HepG2 (cell line): ENCODE data around the gene RTP2. TPM values are rescaled to one million over a fixed set of nuclear protein-coding genes. Genes with fewer than 3 reads are reported as not detected.

Source experiments
- AGO2 ChIP-seq: fragments of 200-400 bp; formaldehyde crosslinking; optimal IDR thresholded peaks from 2 replicates; pipeline ENCODE3; 2017; ENCODE audit warnings: mild to moderate bottlenecking, low read depth, low read length, moderate library complexity
- FOXA3 ChIP-seq: IDR thresholded peaks from 2 replicates; pipeline ENCODE4 v1.6.1; 2016; ENCODE audit warnings: missing genetic modification reagents, missing compliant biosample characterization
- GFI1 ChIP-seq: sonication (generic); formaldehyde crosslinking; IDR thresholded peaks from 2 replicates; pipeline ENCODE4 v1.5.0; 2020; ENCODE audit warnings: missing genetic modification reagents, mild to moderate bottlenecking, borderline replicate concordance
- GTF2F1 ChIP-seq: fragments of 150-350 bp; IDR thresholded peaks from 2 replicates; pipeline ENCODE4 v1.6.1; 2014; ENCODE audit warnings: low read length
- HNF4G ChIP-seq, 2 experiments: sonication (generic) in 1 of 2; formaldehyde crosslinking in 1 of 2; IDR thresholded peaks; 2 replicates each; pipeline versions ENCODE4 v1.4.0 to v1.6.1; 2011 to 2020; ENCODE audit warnings: borderline replicate concordance in 2 of 2, low read depth in 2 of 2, mild to moderate bottlenecking in 2 of 2, low read length in 1 of 2, missing genetic modification reagents in 1 of 2, moderate library complexity in 1 of 2
- KDM5B ChIP-seq: sonication (generic); formaldehyde crosslinking; IDR thresholded peaks from 2 replicates; pipeline ENCODE4 v1.4.0; 2020; ENCODE audit warnings: missing genetic modification reagents, mild to moderate bottlenecking, borderline replicate concordance
- KLF15 ChIP-seq: sonication (generic); formaldehyde crosslinking; IDR thresholded peaks from 2 replicates; pipeline ENCODE4 v1.8.1; 2023; ENCODE audit warnings: borderline replicate concordance, mild to moderate bottlenecking, inconsistent platforms, missing genetic modification reagents, mixed read lengths
- MED8 ChIP-seq: sonication (generic); formaldehyde crosslinking; IDR thresholded peaks from 2 replicates; pipeline ENCODE4 v1.8.1; 2023; ENCODE audit warnings: mild to moderate bottlenecking, missing genetic modification reagents; ENCODE audit not compliant: insufficient replicate concordance
- RFXAP ChIP-seq: sonication (generic); formaldehyde crosslinking; IDR thresholded peaks from 2 replicates; pipeline ENCODE4 v1.4.0; 2020; ENCODE audit warnings: missing genetic modification reagents, borderline replicate concordance
- SIX4 ChIP-seq: sonication (generic); formaldehyde crosslinking; IDR thresholded peaks from 2 replicates; pipeline ENCODE4 v1.4.0; 2020; ENCODE audit warnings: missing genetic modification reagents
- SOX6 ChIP-seq, 2 experiments: fragments of 450-650 bp in 1 of 2; sonication (generic) in 1 of 2; formaldehyde crosslinking in 1 of 2; IDR thresholded peaks; 2 replicates each; pipeline versions ENCODE4 v1.4.0 to v1.6.1; 2017 to 2020; ENCODE audit warnings: antibody characterized with exemption in 1 of 2, mild to moderate bottlenecking in 1 of 2, missing genetic modification reagents in 1 of 2
- ZFX ChIP-seq: sonication (generic); formaldehyde crosslinking; IDR thresholded peaks from 2 replicates; pipeline ENCODE4 v1.4.0; 2020; ENCODE audit warnings: mild to moderate bottlenecking, low read depth, missing genetic modification reagents, moderate library complexity
- ZNF274 ChIP-seq: sonication (generic); formaldehyde crosslinking; IDR thresholded peaks from 2 replicates; pipeline ENCODE4 v1.5.1; 2020; ENCODE audit warnings: mild to moderate bottlenecking, missing genetic modification reagents
- polyA plus RNA-seq, 8 experiments: library from polyadenylated mRNA; depleted of rRNA in 3 of 8; stranded (reverse) in 7 of 8; unstranded in 1 of 8; fragments of >200 nt; fragmentation: Illumina TruSeq in 4 of 8; extraction: Trizol in 4 of 8; gene quantifications; 2 replicates each; pipeline versions ENCODE4 v1.2.1 to v1.2.3, GENCODE V29; 2011 to 2016; ENCODE audit warnings: low read depth in 4 of 8, missing spikeins in 1 of 8, mixed read lengths in 1 of 8; ENCODE audit not compliant: insufficient read depth in 1 of 8
- total RNA-seq, 5 experiments: library from RNA; depleted of rRNA; stranded (reverse); fragments of >200 nt; fragmentation: Illumina TruSeq; extraction: Trizol; gene quantifications; 2 replicates each; pipeline ENCODE4 v1.2.3, GENCODE V29; 2016; ENCODE audit warnings: low read depth in 1 of 5
- TF ChIP-seq, protein P1 (sequence below): sonication (generic); formaldehyde crosslinking; IDR thresholded peaks from 2 replicates; pipeline ENCODE4 v1.5.0; 2020; ENCODE audit warnings: missing genetic modification reagents

Gene RTP2
- total and polyA plus RNA-seq, 2 of the 13 experiments (the other 11 are each of a cell fraction or from before 2014, with no cell fraction given), result not detected

DNA sequence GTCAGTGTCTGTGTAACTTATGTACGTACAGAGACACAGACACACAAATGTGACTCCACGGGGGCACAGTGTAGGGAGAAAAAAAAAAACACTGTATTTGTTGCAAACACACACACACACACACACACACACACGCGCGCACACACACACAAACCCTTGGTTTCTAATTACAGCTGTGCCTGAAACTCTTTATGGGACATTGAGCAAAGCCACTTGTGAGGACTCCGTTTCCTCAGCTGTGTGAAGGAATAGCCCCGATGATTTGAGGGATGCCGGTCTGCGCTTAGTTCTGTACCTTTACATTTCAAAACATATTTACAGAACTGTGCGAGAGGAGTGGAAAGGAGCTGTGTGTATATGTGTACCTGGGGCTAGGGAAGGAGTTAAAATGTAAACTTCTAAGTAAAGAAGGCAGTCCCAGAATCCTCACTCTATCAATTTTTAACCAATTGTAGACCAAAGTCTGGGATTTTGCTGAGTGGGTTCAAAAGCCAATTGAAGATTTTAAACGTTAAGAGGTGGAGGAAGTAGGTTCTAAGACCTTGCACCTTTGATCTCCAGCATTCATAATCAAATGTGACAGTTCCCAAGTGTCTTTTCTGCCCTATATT is 48.3 kb upstream of the RTP2 start (continued):
- no peak for TF ChIP-seq AGO2
- peak; percentile 53; the same call in 1 of the 2 replicates for TF ChIP-seq GFI1 (CRISPR knock-in tag)
- TF ChIP-seq FOXA3 (CRISPR knock-in tag), result peak; percentile 85
- no peak for TF ChIP-seq ZFX (CRISPR knock-in tag)
- TF ChIP-seq KDM5B (CRISPR knock-in tag), result 0 out of 2 replicates have a peak, but pooled peaks have one; percentile 36
- TF ChIP-seq SIX4 (CRISPR knock-in tag), result 0 out of 2 replicates have a peak, but pooled peaks have one; percentile 7
- 0 out of 2 replicates have a peak, but pooled peaks have one; percentile 4 for TF ChIP-seq RFXAP (CRISPR knock-in tag)
- peak; percentile 57; the same call in 1 of the 2 replicates for TF ChIP-seq ZNF274 (CRISPR knock-in tag)
- TF ChIP-seq SOX6 (IDR thresholded peaks at IDR 0.05), result no peak
- TF ChIP-seq SOX6 (CRISPR knock-in tag; IDR thresholded peaks at IDR 0.05), result peak; percentile 82
- no peak for TF ChIP-seq GTF2F1
- no peak for TF ChIP-seq KLF15 (CRISPR knock-in tag)
- peak; percentile 81 for TF ChIP-seq HNF4G (IDR thresholded peaks at IDR 0.05; ENCODE audit: borderline replicate concordance, low read depth, low read length)
- 0 out of 2 replicates have a peak, but pooled peaks have one; percentile 25 for TF ChIP-seq HNF4G (CRISPR knock-in tag; IDR thresholded peaks at IDR 0.05; ENCODE audit: borderline replicate concordance, low read depth)
- TF ChIP-seq MED8 (CRISPR knock-in tag), result peak; percentile 70
- TF ChIP-seq, protein P1, sequence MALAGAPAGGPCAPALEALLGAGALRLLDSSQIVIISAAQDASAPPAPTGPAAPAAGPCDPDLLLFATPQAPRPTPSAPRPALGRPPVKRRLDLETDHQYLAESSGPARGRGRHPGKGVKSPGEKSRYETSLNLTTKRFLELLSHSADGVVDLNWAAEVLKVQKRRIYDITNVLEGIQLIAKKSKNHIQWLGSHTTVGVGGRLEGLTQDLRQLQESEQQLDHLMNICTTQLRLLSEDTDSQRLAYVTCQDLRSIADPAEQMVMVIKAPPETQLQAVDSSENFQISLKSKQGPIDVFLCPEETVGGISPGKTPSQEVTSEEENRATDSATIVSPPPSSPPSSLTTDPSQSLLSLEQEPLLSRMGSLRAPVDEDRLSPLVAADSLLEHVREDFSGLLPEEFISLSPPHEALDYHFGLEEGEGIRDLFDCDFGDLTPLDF (CRISPR knock-in tag), result 0 out of 2 replicates have a peak, but pooled peaks have one; percentile 40
